Esophagus squamous epithelium (tissue), 5 donors: ENCODE measurements around the gene KREMEN1. TPM values are rescaled to one million over a fixed set of nuclear protein-coding genes. Genes with fewer than 3 reads are reported as not detected.

Source experiments
- DNase-seq: peaks from one replicate; lab custom pipeline; 2025; lab: John Stamatoyannopoulos, UW
- H3K27ac ChIP-seq, 4 donors: fragments of 200-600 bp; sonication (generic); one replicate each; pipeline ENCODE4 v1.5.1; 2016 to 2019; ENCODE audit warnings: mild to moderate bottlenecking in 1 of 4
- H3K27me3 ChIP-seq, 4 donors: fragments of 200-600 bp; sonication (generic); 1 replicate in 3 of 4; 2 replicates in 1 of 4; pipeline versions ENCODE4 v1.5.1 to v1.6.0; 2017 to 2021; ENCODE audit warnings: antibody characterized with exemption in 1 of 4
- H3K36me3 ChIP-seq, 3 donors: fragments of 200-600 bp; sonication (generic); one replicate each; pipeline ENCODE4 v1.5.1; 2016 to 2019
- H3K4me1 ChIP-seq, 3 donors: fragments of 200-600 bp; sonication (generic); one replicate each; pipeline ENCODE4 v1.5.1; 2017 to 2019
- H3K4me3 ChIP-seq, 4 donors: fragments of 200-600 bp; sonication (generic); 1 replicate in 3 of 4; 2 replicates in 1 of 4; pipeline ENCODE4 v1.5.1; 2016 to 2019; ENCODE audit warnings: mild to moderate bottlenecking in 2 of 4, moderate library complexity in 1 of 4
- H3K9me3 ChIP-seq, 3 donors: fragments of 200-600 bp; sonication (generic); one replicate each; pipeline ENCODE4 v1.5.1; 2016 to 2019
- POLR2A ChIP-seq, 4 donors: fragments of 450-650 bp; IDR thresholded peaks; one replicate each; pipeline ENCODE4 v1.6.1; 2017; ENCODE audit warnings: antibody characterized with exemption in 4 of 4, mild to moderate bottlenecking in 4 of 4, moderate library complexity in 3 of 4
- WGBS, 2 donors: methylation state at CpG; one replicate each; pipeline ENCODE4 v1.1.5; 2018; 5-methylcytosine and 5-hydroxymethylcytosine counted together
- intact Hi-C: fragments of 100-400 bp; cut with DNase I; formaldehyde crosslinking; loops from one replicate; pipeline ENCODE4 v1.15.0; 2022
- total RNA-seq, 4 donors: library from RNA; depleted of rRNA; stranded (reverse); fragments of >200 nt; gene quantifications; one replicate each; pipeline ENCODE4 v1.1.0, GENCODE V29; 2016
- TF ChIP-seq, protein P1 (sequence below), 6 experiments: fragments of 450-650 bp in 4 of 6; fragments of 200-600 bp in 2 of 6; sonication (generic) in 2 of 6; IDR thresholded peaks; one replicate each; pipeline ENCODE4 v1.5.1; 2016 to 2019; ENCODE audit warnings: antibody characterized with exemption in 6 of 6, mild to moderate bottlenecking in 4 of 6, moderate library complexity in 4 of 6
- donor health status: DM: yes; HTN: yes; CAD: no.

The KREMEN1 gene
- total RNA-seq, 4 donors from 2014 or later = 34.3 to 64.8 (median 47.7) TPM

DNA sequence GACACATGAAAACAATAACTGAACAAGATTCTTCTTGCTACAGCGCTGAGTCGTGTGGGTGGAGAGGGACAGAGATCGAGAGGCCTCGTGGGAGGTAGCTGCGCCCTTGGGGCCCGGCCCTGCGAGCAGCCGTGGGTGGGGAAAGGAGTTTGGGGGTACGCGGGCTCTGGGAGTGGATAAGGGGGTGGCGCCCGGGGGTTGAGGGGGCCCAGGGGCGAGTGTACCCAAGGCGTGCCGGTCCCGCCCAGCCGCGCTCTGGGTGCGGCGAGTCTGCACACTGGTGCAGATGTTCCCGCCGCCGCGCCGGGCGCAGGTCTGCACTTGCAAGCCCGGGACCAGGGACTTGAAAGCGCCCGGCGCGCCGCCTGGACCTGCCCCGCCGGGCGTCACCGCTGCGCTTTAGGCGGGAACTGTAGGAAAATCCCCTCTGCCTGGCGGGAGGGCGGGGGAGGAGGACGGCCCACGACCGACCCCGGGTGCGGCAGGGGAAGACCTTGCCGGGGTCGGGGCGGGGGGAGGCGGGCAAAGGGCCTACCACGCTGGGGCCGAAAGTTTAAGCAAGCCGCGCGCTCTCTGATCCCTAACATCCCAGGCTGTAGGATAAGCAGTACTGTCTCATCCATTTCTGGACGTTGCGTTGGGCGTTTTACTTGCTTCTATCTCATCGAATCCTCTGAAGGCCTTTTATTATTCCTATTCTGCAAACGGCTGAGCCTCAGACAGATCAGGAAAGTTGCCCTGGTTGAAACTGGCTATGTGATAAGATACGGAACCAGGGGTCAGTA is 1.4 kb upstream of the KREMEN1 start:
- Histone ChIP-seq H3K27ac (peak overlapping the region; percentile 89 to 97 (median 92)), H3K9me3 (no peaks in the 10 kb centered on the region), H3K4me3 (peak overlapping the region; percentile 24 to 92 (median 72)), H3K4me1 (peaks cover 30 to 59% (median 30%) of the 10 kb centered on the region in 3 donors), H3K27me3 (peaks cover 0 to 5% (median 0%) of the 10 kb centered on the region in 4 donors), H3K36me3 (no peaks in the 10 kb centered on the region)
- WGBS, 2 donors = 1 to 2% methylated on average over 9 to 14 of the region's 60 CpGs
- intact Hi-C loops = no loop called here
- TF ChIP-seq POLR2A (IDR thresholded peaks at IDR 0.05) = peak in 1 of 4 donors; percentile 31
- TF ChIP-seq, protein P1, sequence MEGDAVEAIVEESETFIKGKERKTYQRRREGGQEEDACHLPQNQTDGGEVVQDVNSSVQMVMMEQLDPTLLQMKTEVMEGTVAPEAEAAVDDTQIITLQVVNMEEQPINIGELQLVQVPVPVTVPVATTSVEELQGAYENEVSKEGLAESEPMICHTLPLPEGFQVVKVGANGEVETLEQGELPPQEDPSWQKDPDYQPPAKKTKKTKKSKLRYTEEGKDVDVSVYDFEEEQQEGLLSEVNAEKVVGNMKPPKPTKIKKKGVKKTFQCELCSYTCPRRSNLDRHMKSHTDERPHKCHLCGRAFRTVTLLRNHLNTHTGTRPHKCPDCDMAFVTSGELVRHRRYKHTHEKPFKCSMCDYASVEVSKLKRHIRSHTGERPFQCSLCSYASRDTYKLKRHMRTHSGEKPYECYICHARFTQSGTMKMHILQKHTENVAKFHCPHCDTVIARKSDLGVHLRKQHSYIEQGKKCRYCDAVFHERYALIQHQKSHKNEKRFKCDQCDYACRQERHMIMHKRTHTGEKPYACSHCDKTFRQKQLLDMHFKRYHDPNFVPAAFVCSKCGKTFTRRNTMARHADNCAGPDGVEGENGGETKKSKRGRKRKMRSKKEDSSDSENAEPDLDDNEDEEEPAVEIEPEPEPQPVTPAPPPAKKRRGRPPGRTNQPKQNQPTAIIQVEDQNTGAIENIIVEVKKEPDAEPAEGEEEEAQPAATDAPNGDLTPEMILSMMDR (IDR thresholded peaks at IDR 0.05) = no peak
- no peak for DNase-seq

DNA sequence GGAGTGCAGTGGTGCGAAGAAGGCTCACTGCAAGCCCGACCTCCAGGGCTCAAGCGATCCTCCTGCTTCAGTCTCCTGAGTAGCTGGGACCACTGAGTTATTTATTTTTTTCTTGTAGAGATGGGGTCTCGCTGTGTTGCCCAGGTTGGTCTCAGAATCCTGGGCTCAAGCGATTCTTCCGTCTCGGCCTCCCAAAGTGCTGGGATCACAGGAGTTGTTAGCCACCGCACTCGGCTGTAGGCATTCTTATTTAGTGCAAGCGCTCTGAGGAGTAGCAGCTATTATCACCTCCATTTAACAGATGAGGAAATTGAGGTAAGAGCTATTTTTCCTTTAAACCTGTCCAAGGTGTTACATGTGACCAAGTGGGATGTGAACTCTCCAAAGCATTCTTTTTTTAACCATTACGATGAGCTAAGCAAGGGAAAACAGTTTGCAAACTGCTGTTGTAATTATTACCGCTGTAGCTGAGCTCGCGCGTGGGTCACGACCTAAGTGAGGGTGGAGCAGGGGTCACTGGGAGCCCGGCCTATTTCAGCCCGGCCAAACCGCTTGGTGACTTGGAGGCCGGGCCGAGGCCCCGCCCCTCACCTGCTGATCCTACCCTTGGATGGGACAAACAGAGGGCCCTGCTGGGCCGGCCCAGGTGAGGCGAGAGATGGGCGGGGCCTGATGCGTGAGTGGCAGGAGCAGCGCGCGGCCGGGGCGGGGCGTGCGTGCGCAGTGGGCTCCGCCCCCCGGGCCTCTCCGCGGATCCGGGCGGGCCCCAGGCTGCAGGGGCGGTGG is 449 bp upstream of the KREMEN1 start:
- TF ChIP-seq, protein P1 (IDR thresholded peaks at IDR 0.05) = no peak
- no peak for TF ChIP-seq POLR2A (IDR thresholded peaks at IDR 0.05)
- peak; percentile 29 for DNase-seq
- Histone ChIP-seq H3K9me3 (no peaks in the 10 kb centered on the region), H3K4me1 (peaks cover 30 to 66% (median 30%) of the 10 kb centered on the region in 3 donors), H3K27ac (peak overlapping the region; percentile 89 to 97 (median 92)), H3K36me3 (no peaks in the 10 kb centered on the region), H3K4me3 (peak overlapping the region; percentile 24 to 92 (median 72)), H3K27me3 (peaks cover 0 to 5% (median 0%) of the 10 kb centered on the region in 4 donors)
- WGBS, 2 donors = 42 to 60% methylated on average over 7 to 20 of the region's 41 CpGs
- intact Hi-C loops = no loop called here

GRCh38 chr22:29073618-29074275 is 912 bp downstream of the KREMEN1 start:
- Histone ChIP-seq H3K36me3 (no peaks in the 10 kb centered on the region), H3K27me3 (peaks cover 0 to 5% (median 0%) of the 10 kb centered on the region in 4 donors), H3K4me3 (peak overlapping the region; percentile 61 to 92 (median 83)), H3K4me1 (peaks cover 30 to 80% (median 30%) of the 10 kb centered on the region in 3 donors), H3K27ac (peak overlapping the region; percentile 89 to 97 (median 92)), H3K9me3 (no peaks in the 10 kb centered on the region)
- no peak for DNase-seq
- intact Hi-C loops = no loop called here
- WGBS, 2 donors = 0% methylated on average over 9 to 21 of the region's 53 CpGs
- no peak for TF ChIP-seq POLR2A (IDR thresholded peaks at IDR 0.05)
- TF ChIP-seq, protein P1 (IDR thresholded peaks at IDR 0.05) = no peak

DNA sequence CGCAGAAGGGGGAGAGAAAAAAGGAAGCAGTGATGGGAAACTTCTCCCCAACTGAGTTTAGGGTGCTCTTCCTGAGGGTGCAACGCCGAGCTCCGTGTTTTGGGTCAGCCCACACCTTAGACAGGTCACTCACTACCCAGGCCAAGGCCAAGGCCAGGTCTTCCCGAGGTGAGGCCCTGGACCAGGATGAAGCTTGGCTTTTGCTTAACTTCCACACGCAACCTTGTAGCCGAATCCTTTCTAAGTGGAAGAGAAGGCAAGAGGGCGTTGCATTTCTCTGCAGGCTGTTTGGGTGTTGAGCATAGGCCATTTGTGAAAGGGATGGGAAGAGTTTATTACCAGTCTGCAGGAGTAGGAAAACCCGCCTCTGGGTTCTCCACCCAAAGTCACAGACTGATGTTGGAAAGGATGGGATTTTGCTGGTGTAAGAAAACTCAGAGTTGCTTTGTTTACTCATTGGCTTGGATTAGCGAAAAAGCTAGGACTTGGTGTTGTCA is 1.5 kb downstream of the KREMEN1 start:
- peak overlapping the region; percentile 61 to 92 (median 83) for H3K4me3 ChIP-seq
- H3K9me3 ChIP-seq = no peaks in the 10 kb centered on the region
- no peak for DNase-seq
- intact Hi-C loops = no loop called here
- no peak for TF ChIP-seq POLR2A (IDR thresholded peaks at IDR 0.05)
- TF ChIP-seq, protein P1 (IDR thresholded peaks at IDR 0.05) = no peak
- H3K36me3 ChIP-seq = no peaks in the 10 kb centered on the region
- 23 to 37% methylated on average over 8 of the region's 10 CpGs for WGBS, 2 donors
- peaks cover 0 to 5% (median 0%) of the 10 kb centered on the region in 4 donors for H3K27me3 ChIP-seq
- H3K27ac ChIP-seq = peak overlapping the region; percentile 89 to 97 (median 92)
- H3K4me1 ChIP-seq = peaks cover 34 to 85% (median 34%) of the 10 kb centered on the region in 3 donors
